ENCODE results near the gene RAB3D. TPM values are rescaled to one million over a fixed set of nuclear protein-coding genes. Genes with fewer than 3 reads are reported as not detected.

RAB3D gene
- total RNA-seq, 1 experiment from 2014 or later, result 29.4 TPM

GRCh38 chr19:11296264-11296663 lies 43.2 kb downstream of the RAB3D start:
- peaks cover 7 to 22% of the 10 kb centered on the region in 2 experiments for H3K4me1 Mint-ChIP-seq
- no peak overlapping the region for H3K18ac ChIP-seq (ENCODE audit: insufficient read length, low read depth, low read length)
- peaks cover 10% of the 10 kb centered on the region for H3K27me3 Mint-ChIP-seq (ENCODE audit: low read depth)
- no peak overlapping the region for H2BK5ac ChIP-seq (ENCODE audit: insufficient read length, low read length)
- no peak overlapping the region for H3K4ac ChIP-seq (ENCODE audit: low read depth, low read length)
- no peak overlapping the region for H2BK15ac ChIP-seq (ENCODE audit: low read depth, low read length)
- H3K79me2 ChIP-seq (ENCODE audit: insufficient read depth, low read length), result no peaks in the 10 kb centered on the region
- H3K27ac ChIP-seq (ENCODE audit: insufficient read length, low read depth, low read length), result no peak overlapping the region
- H2AFZ ChIP-seq (ENCODE audit: low read length), result no peak overlapping the region
- H3K9me3 ChIP-seq (ENCODE audit: control insufficient read depth, low read depth, low read length), result no peaks in the 10 kb centered on the region
- H2BK20ac ChIP-seq (ENCODE audit: low read depth, low read length, poor library complexity, severe bottlenecking), result no peak overlapping the region
- DNase-seq, result no peak
- H3K9me3 Mint-ChIP-seq, result no peaks in the 10 kb centered on the region
- no peak overlapping the region for H4K8ac ChIP-seq (replicated peaks; ENCODE audit: insufficient read length, low read depth, low read length)
- H4K5ac ChIP-seq (ENCODE audit: insufficient read length, low read depth, low read length), result no peak overlapping the region
- H4K20me1 ChIP-seq (ENCODE audit: control insufficient read depth, insufficient read depth, insufficient read length), result peaks cover 4% of the 10 kb centered on the region
- H3K4me2 ChIP-seq (ENCODE audit: insufficient read depth, insufficient read length, low read length), result no peak overlapping the region
- no peak overlapping the region for H4K91ac ChIP-seq (ENCODE audit: insufficient read length, low read depth, low read length)
- H2BK12ac ChIP-seq (ENCODE audit: insufficient read length, low read depth, low read length), result no peak overlapping the region
- no peak overlapping the region for H3T11ph ChIP-seq (ENCODE audit: low read length)
- no peak overlapping the region for H3K56ac ChIP-seq (ENCODE audit: insufficient read length, low read depth, low read length)
- H3K36me3 Mint-ChIP-seq (ENCODE audit: insufficient read depth in 1 of 3, low read depth in 3 of 3), result no peaks in the 10 kb centered on the region; a peak in 2 of 7 replicates
- H2BK120ac ChIP-seq (ENCODE audit: low read depth, low read length, poor library complexity, severe bottlenecking), result no peak overlapping the region
- no CpG with 5 or more reads among the region's 7 CpGs for WGBS (ENCODE audit: extremely low coverage, insufficient read length, low lambda C conversion rate)
- no peaks in the 10 kb centered on the region for H3K27me3 ChIP-seq (ENCODE audit: insufficient read depth, low read length)
- no peak overlapping the region for H3K9ac ChIP-seq (ENCODE audit: extremely low read depth, insufficient read length, low read length)
- H2AK5ac ChIP-seq (ENCODE audit: insufficient read length, low read length), result no peak overlapping the region
- no peaks in the 10 kb centered on the region for H3K4me1 ChIP-seq (ENCODE audit: insufficient read depth, low read length)
- no peak overlapping the region for H3K4me3 Mint-ChIP-seq
- H3K14ac ChIP-seq (ENCODE audit: insufficient read depth, low read length), result no peak overlapping the region
- no peak overlapping the region for H3K23ac ChIP-seq (ENCODE audit: insufficient read length, low read depth, low read length)
- no peaks in the 10 kb centered on the region for H3K79me1 ChIP-seq (ENCODE audit: insufficient read depth, low read depth, low read length, poor library complexity, severe bottlenecking)
- no peak overlapping the region for H3K27ac Mint-ChIP-seq
- H3K23me2 ChIP-seq (ENCODE audit: insufficient read length, low read depth, low read length, poor library complexity, severe bottlenecking), result no peaks in the 10 kb centered on the region
- TF ChIP-seq CTCF (conservative IDR thresholded peaks at IDR 0.05), result no peak

All from H9 (cell line).